Body of pancreas (tissue), 4 donors: ENCODE data around the gene RGSL1. TPM values are rescaled to one million over a fixed set of nuclear protein-coding genes. Genes with fewer than 3 reads are reported as not detected.
A peak's percentile ranks its signal among the peaks of the same experiment; 100 is the strongest.

Experiments
- ATAC-seq: fragments of 150-250 bp; one replicate; pipeline ENCODE4 v1.9.1; 2016
- DNase-seq, 4 donors: peaks; one replicate each; pipeline ENCODE4 v3.0.0-alpha.2; 2019
- H3K27ac ChIP-seq, 4 donors: fragments of 200-600 bp; sonication (generic); 1 replicate in 3 of 4; 2 replicates in 1 of 4; pipeline versions ENCODE4 v1.5.1 to v1.6.1; 2016 to 2019; ENCODE audit warnings: mild to moderate bottlenecking in 1 of 4, mixed read lengths in 1 of 4, moderate library complexity in 1 of 4
- H3K27me3 ChIP-seq, 2 donors: fragments of 200-600 bp; sonication (generic); one replicate each; pipeline ENCODE4 v1.6.0; 2016; ENCODE audit warnings: mild to moderate bottlenecking in 1 of 2
- H3K36me3 ChIP-seq, 2 donors: fragments of 200-600 bp; sonication (generic); replicated peaks in 1 of 2; 2 replicates each; pipeline ENCODE4 v1.5.1; 2016; ENCODE audit warnings: low read depth in 2 of 2; ENCODE audit not compliant: insufficient read depth in 1 of 2
- H3K4me1 ChIP-seq: fragments of 200-600 bp; sonication (generic); one replicate; pipeline ENCODE4 v1.6.0; 2016
- H3K4me3 ChIP-seq, 2 donors: fragments of 200-600 bp; sonication (generic); 1 replicate in 1 of 2; 2 replicates in 1 of 2; pipeline ENCODE4 v1.5.1; 2016 to 2019
- H3K9me3 ChIP-seq, 3 donors: fragments of 200-600 bp; sonication (generic); 1 replicate in 2 of 3; 2 replicates in 1 of 3; pipeline ENCODE4 v1.5.1; 2016
- POLR2A ChIP-seq, 3 donors: fragments of 450-650 bp; IDR thresholded peaks; one replicate each; pipeline ENCODE4 v1.6.1; 2016; ENCODE audit warnings: antibody characterized with exemption in 3 of 3, mild to moderate bottlenecking in 2 of 3
- WGBS, 2 donors: methylation state at CpG; one replicate each; pipeline ENCODE4 v1.1.5; 2017; 5-methylcytosine and 5-hydroxymethylcytosine counted together
- intact Hi-C: fragments of 100-400 bp; cut with DNase I; formaldehyde crosslinking; loops from one replicate; pipeline ENCODE4 v1.15.1; 2023
- total RNA-seq, 2 donors: library from RNA; depleted of rRNA; stranded (reverse); fragments of >200 nt; gene quantifications; one replicate each; pipeline ENCODE4 v1.1.0, GENCODE V29; 2016
- TF ChIP-seq, protein P1 (sequence below), 7 experiments: fragments of 450-650 bp in 4 of 7; fragments of 200-600 bp in 3 of 7; sonication (generic) in 3 of 7; IDR thresholded peaks; one replicate each; pipeline ENCODE4 v1.5.1; 2016 to 2019; ENCODE audit warnings: antibody characterized with exemption in 7 of 7

The RGSL1 gene
- total RNA-seq, 2 donors from 2014 or later: not detected

DNA sequence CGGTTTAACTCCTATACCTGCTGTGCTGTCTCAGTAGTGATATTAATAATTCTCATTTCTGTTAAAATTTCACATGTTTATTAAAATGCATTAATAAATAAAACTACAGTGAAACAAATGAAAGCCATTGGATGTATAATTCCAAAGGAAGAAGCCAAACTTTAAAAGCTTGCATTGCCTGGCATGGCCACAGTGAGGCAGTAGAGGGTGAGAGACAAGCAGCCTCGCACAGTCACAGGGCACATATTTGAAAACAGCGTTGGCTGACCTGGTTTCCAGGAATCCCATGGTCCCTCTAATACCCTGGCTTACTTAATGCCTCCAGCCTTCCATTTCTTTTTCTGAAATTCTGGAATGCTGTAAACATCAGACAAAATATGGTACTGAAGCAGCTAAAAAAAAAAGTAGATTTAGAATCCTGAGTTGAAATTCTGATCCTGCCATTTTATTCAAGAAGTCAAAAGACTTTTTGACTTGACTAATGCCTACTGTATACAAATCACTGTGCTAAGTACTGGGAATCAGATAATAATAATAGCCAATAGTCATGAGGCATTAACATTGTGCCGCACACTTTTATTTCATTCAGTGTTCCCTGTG is 145.8 kb downstream of the RGSL1 start:
- H3K27ac ChIP-seq: no peak overlapping the region
- WGBS, 2 donors: 27 to 29% methylated on average over 4 of the region's 4 CpGs
- DNase-seq: peak; percentile 77 to 85 (median 80)
- TF ChIP-seq POLR2A (IDR thresholded peaks at IDR 0.05): no peak
- TF ChIP-seq, protein P1, sequence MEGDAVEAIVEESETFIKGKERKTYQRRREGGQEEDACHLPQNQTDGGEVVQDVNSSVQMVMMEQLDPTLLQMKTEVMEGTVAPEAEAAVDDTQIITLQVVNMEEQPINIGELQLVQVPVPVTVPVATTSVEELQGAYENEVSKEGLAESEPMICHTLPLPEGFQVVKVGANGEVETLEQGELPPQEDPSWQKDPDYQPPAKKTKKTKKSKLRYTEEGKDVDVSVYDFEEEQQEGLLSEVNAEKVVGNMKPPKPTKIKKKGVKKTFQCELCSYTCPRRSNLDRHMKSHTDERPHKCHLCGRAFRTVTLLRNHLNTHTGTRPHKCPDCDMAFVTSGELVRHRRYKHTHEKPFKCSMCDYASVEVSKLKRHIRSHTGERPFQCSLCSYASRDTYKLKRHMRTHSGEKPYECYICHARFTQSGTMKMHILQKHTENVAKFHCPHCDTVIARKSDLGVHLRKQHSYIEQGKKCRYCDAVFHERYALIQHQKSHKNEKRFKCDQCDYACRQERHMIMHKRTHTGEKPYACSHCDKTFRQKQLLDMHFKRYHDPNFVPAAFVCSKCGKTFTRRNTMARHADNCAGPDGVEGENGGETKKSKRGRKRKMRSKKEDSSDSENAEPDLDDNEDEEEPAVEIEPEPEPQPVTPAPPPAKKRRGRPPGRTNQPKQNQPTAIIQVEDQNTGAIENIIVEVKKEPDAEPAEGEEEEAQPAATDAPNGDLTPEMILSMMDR (IDR thresholded peaks at IDR 0.05): peak; percentile 60 to 96 (median 83)
- no peak overlapping the region for H3K4me3 ChIP-seq
- H3K4me1 ChIP-seq: peaks cover 7% of the 10 kb centered on the region
- H3K9me3 ChIP-seq: no peaks in the 10 kb centered on the region
- H3K36me3 ChIP-seq: no peaks in the 10 kb centered on the region
- peak; percentile 88 for ATAC-seq
- intact Hi-C loops: loop anchor here (10.0 kb wide), 1 partner anchor 511 kb away; no protein-coding TSS in a partner anchor
- H3K27me3 ChIP-seq: no peaks in the 10 kb centered on the region

DNA sequence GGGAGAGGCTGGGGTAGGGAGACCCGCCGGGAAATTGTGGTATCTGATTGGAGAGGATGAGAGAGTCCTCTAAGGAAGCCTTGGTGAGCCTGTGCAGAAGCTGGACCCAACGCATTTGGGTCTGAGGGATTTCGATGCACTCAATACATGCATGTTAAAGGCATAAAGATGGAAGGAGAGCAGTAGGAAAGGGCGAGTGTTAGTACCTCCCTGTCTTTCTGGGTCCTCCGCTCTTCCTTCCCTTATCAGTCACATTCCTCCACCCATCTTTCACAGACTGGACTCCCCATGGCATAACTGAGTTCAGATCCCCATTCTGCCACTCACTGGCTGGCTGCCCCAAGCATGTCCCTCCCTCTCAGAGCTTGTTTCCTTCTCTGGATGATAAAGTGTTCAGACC is 147.0 kb downstream of the RGSL1 start:
- intact Hi-C loops: loop anchor here (10.0 kb wide), 1 partner anchor 512 kb away; no protein-coding TSS in a partner anchor
- TF ChIP-seq, protein P1 (IDR thresholded peaks at IDR 0.05): no peak
- TF ChIP-seq POLR2A (IDR thresholded peaks at IDR 0.05): no peak
- Histone ChIP-seq H3K9me3 (no peaks in the 10 kb centered on the region), H3K4me1 (peaks cover 17% of the 10 kb centered on the region), H3K27me3 (no peaks in the 10 kb centered on the region), H3K36me3 (no peaks in the 10 kb centered on the region), H3K27ac (no peak overlapping the region), H3K4me3 (no peak overlapping the region)
- DNase-seq (no peak), ATAC-seq (no peak)
- 80% methylated on average over 6 of the region's 6 CpGs for WGBS, 2 donors

DNA sequence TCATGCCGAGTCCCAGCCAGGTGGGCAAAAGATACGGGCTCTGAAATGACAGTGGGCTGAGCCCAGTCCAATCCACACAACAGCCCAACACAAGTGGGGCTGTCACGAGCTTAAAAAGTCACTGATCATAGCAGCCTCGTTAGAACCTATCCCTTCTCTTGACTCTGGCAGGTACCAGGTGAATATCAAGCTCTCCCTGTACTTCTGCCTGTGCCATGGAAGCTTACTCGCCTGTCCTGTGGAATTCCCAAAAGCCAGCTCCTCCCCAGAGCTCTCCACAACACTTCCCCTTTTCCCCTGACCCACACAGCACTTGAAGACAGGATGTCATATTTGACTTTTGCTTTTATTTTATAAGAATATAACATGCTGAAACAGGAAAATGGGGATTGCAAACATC is 148.3 kb downstream of the RGSL1 start:
- H3K27me3 ChIP-seq: no peaks in the 10 kb centered on the region
- DNase-seq: no peak
- no peak overlapping the region for H3K4me3 ChIP-seq
- 59 to 72% methylated on average over 5 of the region's 5 CpGs for WGBS, 2 donors
- H3K36me3 ChIP-seq: no peaks in the 10 kb centered on the region
- no peak overlapping the region for H3K27ac ChIP-seq
- peaks cover 29% of the 10 kb centered on the region for H3K4me1 ChIP-seq
- no peak for ATAC-seq
- no peak for TF ChIP-seq POLR2A (IDR thresholded peaks at IDR 0.05)
- TF ChIP-seq, protein P1 (IDR thresholded peaks at IDR 0.05): no peak
- no peaks in the 10 kb centered on the region for H3K9me3 ChIP-seq
- intact Hi-C loops: loop anchor here (10.0 kb wide), 1 partner anchor 513 kb away; no protein-coding TSS in a partner anchor

DNA sequence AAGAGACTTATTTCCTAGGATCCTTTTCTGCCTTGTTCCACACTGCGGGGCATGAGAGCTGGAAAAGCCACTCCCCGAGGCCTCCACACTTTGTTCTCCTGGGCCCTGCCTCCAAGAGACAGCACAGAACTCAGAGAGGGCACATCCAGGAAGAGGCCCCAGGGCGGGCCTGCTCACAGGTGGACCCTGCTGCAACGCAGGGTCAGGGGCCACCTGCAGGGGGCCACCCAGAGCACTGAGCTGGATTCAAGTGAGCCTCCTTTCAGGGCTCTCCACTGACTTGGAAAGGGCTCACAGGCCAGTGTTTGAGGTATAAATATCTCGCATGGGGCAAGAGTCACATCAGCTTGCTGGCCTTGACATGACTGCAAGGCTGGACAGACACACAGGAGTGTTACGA is 149.4 kb downstream of the RGSL1 start:
- H3K36me3 ChIP-seq: no peaks in the 10 kb centered on the region
- ATAC-seq (no peak), DNase-seq (no peak)
- peaks cover 39% of the 10 kb centered on the region for H3K4me1 ChIP-seq
- H3K9me3 ChIP-seq: no peaks in the 10 kb centered on the region
- 69 to 74% methylated on average over 4 to 6 of the region's 6 CpGs for WGBS, 2 donors
- no peak overlapping the region for H3K27ac ChIP-seq
- intact Hi-C loops: loop anchor here (10.0 kb wide), 1 partner anchor 515 kb away; no protein-coding TSS in a partner anchor
- TF ChIP-seq POLR2A (IDR thresholded peaks at IDR 0.05): no peak
- TF ChIP-seq, protein P1 (IDR thresholded peaks at IDR 0.05): peak in 1 of 7 experiments; percentile 3
- H3K4me3 ChIP-seq: no peak overlapping the region
- H3K27me3 ChIP-seq: no peaks in the 10 kb centered on the region
